IgD-negative memory B cell (primary cell): ENCODE results near the gene KRT77. TPM values are rescaled to one million over a fixed set of nuclear protein-coding genes. Genes with fewer than 3 reads are reported as not detected.

Experiments
- H3K27ac Mint-ChIP-seq, 3 donors: one replicate each; pipeline ENCODE4 v1.8.0; 2020 to 2022; ENCODE audit warnings: mild to moderate bottlenecking in 3 of 3, mixed read lengths in 3 of 3, moderate library complexity in 1 of 3
- H3K27me3 Mint-ChIP-seq: one replicate; pipeline ENCODE4 v1.8.0; 2021; ENCODE audit warnings: mixed read lengths
- H3K36me3 Mint-ChIP-seq: one replicate; pipeline ENCODE4 v1.8.0; 2020; ENCODE audit warnings: mild to moderate bottlenecking, mixed read lengths
- H3K4me1 Mint-ChIP-seq, 3 donors: one replicate each; pipeline ENCODE4 v1.8.0; 2020 to 2022; ENCODE audit warnings: mixed read lengths in 3 of 3, mild to moderate bottlenecking in 1 of 3
- H3K4me3 Mint-ChIP-seq, 4 donors: one replicate each; pipeline ENCODE4 v1.8.0; 2020 to 2022; ENCODE audit warnings: mild to moderate bottlenecking in 4 of 4, mixed read lengths in 4 of 4, moderate library complexity in 3 of 4
- H3K9me3 Mint-ChIP-seq, 3 donors: one replicate each; pipeline ENCODE4 v1.8.0; 2020 to 2021; ENCODE audit warnings: mixed read lengths in 3 of 3, mild to moderate bottlenecking in 1 of 3
- polyA plus RNA-seq: library from polyadenylated mRNA; unstranded; fragments of 300-500 nt; fragmentation: Illumina TruSeq; gene quantifications from one replicate; pipeline ENCODE4 v1.2.3, GENCODE V29; 2021

The KRT77 gene
- polyA plus RNA-seq, 1 donor from 2014 or later = not detected

DNA sequence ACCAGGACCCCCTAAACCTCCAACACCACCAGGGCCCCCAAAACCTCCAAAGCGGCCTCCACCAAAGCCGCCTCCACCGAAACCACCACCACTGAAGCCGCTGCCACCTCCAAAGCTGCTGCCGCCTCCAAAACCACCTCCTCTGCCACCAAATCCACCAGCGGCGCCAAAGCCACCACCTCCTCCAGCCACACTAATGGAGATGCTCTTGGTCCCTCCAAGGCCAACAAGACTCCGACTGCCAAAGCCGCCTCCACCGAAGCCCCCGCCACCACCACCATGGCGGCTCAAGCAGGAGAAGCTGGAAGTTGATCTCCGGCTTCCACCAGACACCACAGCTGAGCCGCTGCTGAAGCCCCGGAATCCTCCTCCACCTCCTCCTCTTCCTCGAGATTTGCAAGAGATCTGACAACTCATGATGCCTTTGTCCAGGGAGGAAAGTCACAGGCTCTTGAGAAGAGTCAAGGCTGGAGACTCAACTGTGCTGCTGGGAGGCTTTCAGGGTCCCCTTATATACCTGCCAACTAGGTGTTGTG lies 51.5 kb downstream of the KRT77 start, which contains the start of gene KRT2:
Gene KRT2 (minus strand): TSS at position 486 of the 536 bp plus-strand sequence. CDS start 69 bp downstream, at position 417.
- H3K4me1 Mint-ChIP-seq = peaks cover 0 to 2% (median 0%) of the 10 kb centered on the region in 3 donors
- H3K27ac Mint-ChIP-seq = no peak within 1 kb of the TSS
- H3K9me3 Mint-ChIP-seq = peaks cover 0 to 4% (median 1%) of the 10 kb centered on the region in 3 donors
- H3K27me3 Mint-ChIP-seq = peaks cover 10% of the 10 kb centered on the region
- H3K36me3 Mint-ChIP-seq = no peaks in the 10 kb centered on the region
- no peak within 1 kb of the TSS for H3K4me3 Mint-ChIP-seq

- no peak overlapping the region for H3K27ac Mint-ChIP-seq
- H3K4me1 Mint-ChIP-seq = peaks cover 0 to 2% (median 0%) of the 10 kb centered on the region in 3 donors
These were observed 52.7 kb downstream of the KRT77 start for GRCh38 chr12:52650520-52651081.

GRCh38 chr12:52649066-52649465 lies 54.3 kb downstream of the KRT77 start:
- H3K4me3 Mint-ChIP-seq = no peak overlapping the region
- no peak overlapping the region for H3K27ac Mint-ChIP-seq
- H3K9me3 Mint-ChIP-seq = peaks cover 0 to 4% (median 1%) of the 10 kb centered on the region in 3 donors
- no peaks in the 10 kb centered on the region for H3K36me3 Mint-ChIP-seq
- peaks cover 5% of the 10 kb centered on the region for H3K27me3 Mint-ChIP-seq
- H3K4me1 Mint-ChIP-seq = peaks cover 0 to 2% (median 0%) of the 10 kb centered on the region in 3 donors

More at GRCh38 chr12:52650520-52651081, 52.7 kb downstream of the KRT77 start:
- H3K9me3 Mint-ChIP-seq = peaks cover 0 to 4% (median 1%) of the 10 kb centered on the region in 3 donors
- H3K27me3 Mint-ChIP-seq = peaks cover 8% of the 10 kb centered on the region
- no peak overlapping the region for H3K4me3 Mint-ChIP-seq
- H3K36me3 Mint-ChIP-seq = no peaks in the 10 kb centered on the region

DNA sequence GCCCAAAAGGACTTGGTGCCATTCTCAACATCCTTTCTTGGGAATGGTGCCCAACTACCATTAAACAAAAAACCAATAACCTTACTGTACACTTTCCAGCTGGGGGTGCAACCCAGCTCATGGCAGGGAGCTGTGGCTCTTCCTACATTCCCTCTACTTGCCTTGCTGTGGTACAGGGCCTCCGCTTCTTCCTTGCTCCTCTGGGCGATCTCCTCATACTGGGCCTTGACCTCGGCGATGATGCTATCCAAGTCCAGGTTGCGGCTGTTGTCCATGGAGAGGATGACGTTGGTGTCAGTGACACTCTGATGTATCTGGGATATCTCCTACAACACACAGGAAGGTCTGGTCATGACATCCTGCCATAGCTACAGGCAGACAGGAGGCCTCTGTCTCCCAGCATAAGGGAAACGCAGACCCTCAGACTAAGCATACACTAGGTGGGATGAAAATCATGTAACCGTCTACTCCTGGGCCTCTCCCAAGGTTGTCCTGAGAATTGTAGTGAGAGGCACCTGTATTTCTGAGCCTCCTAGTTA lies 55.2 kb downstream of the KRT77 start:
- H3K27ac Mint-ChIP-seq = no peak overlapping the region
- H3K27me3 Mint-ChIP-seq = peaks cover 7% of the 10 kb centered on the region
- peaks cover 0 to 4% (median 1%) of the 10 kb centered on the region in 3 donors for H3K9me3 Mint-ChIP-seq
- H3K4me3 Mint-ChIP-seq = no peak overlapping the region
- H3K36me3 Mint-ChIP-seq = no peaks in the 10 kb centered on the region
- H3K4me1 Mint-ChIP-seq = peaks cover 0 to 2% (median 0%) of the 10 kb centered on the region in 3 donors

DNA sequence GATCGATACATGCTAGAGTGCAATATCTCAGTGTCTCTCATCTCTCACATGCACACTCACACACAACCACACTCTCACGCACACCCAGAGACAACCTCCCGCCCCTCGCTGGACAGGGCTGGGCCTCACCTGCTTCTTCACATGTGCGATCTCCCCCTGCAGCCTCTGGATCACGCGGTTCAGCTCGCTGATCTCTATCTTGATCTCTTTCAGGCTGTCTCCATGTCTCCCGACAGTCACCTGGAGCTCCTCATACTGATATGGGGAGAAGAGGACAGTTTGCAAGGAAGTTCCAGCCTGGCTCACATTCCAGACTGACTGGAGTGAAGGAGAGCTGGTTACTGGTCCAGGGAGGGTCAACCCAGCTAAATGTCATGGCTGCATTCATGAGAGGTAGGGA lies 55.7 kb downstream of the KRT77 start:
- peaks cover 0 to 4% (median 1%) of the 10 kb centered on the region in 3 donors for H3K9me3 Mint-ChIP-seq
- peaks cover 0 to 2% (median 0%) of the 10 kb centered on the region in 3 donors for H3K4me1 Mint-ChIP-seq
- H3K27me3 Mint-ChIP-seq = peaks cover 7% of the 10 kb centered on the region
- H3K27ac Mint-ChIP-seq = no peak overlapping the region
- no peak overlapping the region for H3K4me3 Mint-ChIP-seq
- H3K36me3 Mint-ChIP-seq = no peaks in the 10 kb centered on the region

DNA sequence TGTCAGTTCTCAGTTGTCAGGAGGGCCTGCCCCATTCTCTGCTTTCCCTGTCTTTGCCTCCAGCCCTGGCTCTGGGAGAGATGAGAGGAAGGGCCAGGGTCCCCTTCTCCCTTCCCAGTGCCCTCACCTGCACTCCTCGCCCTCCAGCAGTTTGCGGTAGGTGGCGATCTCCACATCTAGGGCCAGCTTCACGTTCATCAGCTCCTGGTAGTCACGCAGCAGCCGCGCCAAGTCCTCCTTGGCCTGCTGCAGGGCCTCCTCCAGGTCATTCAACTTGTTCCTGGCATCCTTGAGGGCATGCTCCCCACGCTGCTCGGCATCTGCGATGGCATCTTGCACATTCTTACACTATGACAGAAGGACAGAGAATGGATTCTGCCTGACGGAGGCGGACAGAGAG lies 56.7 kb downstream of the KRT77 start:
- Mint-ChIP-seq H3K27me3 (peaks cover 9% of the 10 kb centered on the region), H3K9me3 (peaks cover 0 to 1% (median 0%) of the 10 kb centered on the region in 3 donors), H3K27ac (no peak overlapping the region), H3K4me1 (peaks cover 0 to 2% (median 0%) of the 10 kb centered on the region in 3 donors), H3K36me3 (no peaks in the 10 kb centered on the region), H3K4me3 (no peak overlapping the region)

GRCh38 chr12:52645982-52646381 lies 57.3 kb downstream of the KRT77 start:
- H3K9me3 Mint-ChIP-seq = peaks cover 0 to 1% (median 0%) of the 10 kb centered on the region in 3 donors
- peak overlapping the region in 1 of 3 donors; percentile 4 for H3K27ac Mint-ChIP-seq
- peaks cover 9% of the 10 kb centered on the region for H3K27me3 Mint-ChIP-seq
- peaks cover 0 to 2% (median 0%) of the 10 kb centered on the region in 3 donors for H3K4me1 Mint-ChIP-seq
- no peak overlapping the region for H3K4me3 Mint-ChIP-seq
- H3K36me3 Mint-ChIP-seq = no peaks in the 10 kb centered on the region

GRCh38 chr12:52645120-52645761 lies 58.1 kb downstream of the KRT77 start:
- Mint-ChIP-seq H3K9me3 (peaks cover 0 to 1% (median 0%) of the 10 kb centered on the region in 3 donors), H3K27me3 (peaks cover 9% of the 10 kb centered on the region), H3K36me3 (no peaks in the 10 kb centered on the region), H3K4me3 (no peak overlapping the region), H3K27ac (peak overlapping the region in 1 of 3 donors; percentile 92), H3K4me1 (peaks cover 0 to 2% (median 0%) of the 10 kb centered on the region in 3 donors)

GRCh38 chr12:52644078-52644415 lies 59.3 kb downstream of the KRT77 start:
- Mint-ChIP-seq H3K4me3 (no peak overlapping the region), H3K27me3 (peaks cover 9% of the 10 kb centered on the region), H3K9me3 (peaks cover 0 to 1% (median 0%) of the 10 kb centered on the region in 3 donors), H3K36me3 (no peaks in the 10 kb centered on the region), H3K4me1 (peaks cover 0 to 2% (median 0%) of the 10 kb centered on the region in 3 donors), H3K27ac (no peak overlapping the region)

- Mint-ChIP-seq H3K27me3 (peaks cover 9% of the 10 kb centered on the region), H3K27ac (no peak overlapping the region), H3K4me1 (peaks cover 0 to 2% (median 0%) of the 10 kb centered on the region in 3 donors)
These were observed 59.9 kb downstream of the KRT77 start for GRCh38 chr12:52643233-52644077.

DNA sequence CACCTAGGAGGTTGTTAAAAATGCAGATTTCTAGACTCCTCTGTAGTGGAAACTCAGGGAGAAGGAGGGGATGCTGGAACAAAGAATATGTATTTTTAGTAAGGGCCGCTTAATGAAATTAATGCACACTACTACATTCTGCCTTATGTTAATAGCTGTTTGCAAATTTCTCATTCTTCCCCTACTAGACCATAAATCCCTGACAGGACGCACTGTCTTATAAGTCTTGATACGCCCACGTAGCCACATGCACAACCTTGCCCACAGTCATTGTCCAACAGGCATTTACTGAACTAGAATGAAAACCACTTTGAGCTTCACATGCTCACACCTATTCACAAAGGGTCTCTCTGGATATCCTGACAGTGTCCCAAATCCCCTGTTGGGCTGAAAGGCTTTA lies 61.9 kb downstream of the KRT77 start:
- Mint-ChIP-seq H3K4me1 (no peaks in the 10 kb centered on the region), H3K27ac (no peak overlapping the region), H3K36me3 (no peaks in the 10 kb centered on the region), H3K27me3 (peaks cover 9% of the 10 kb centered on the region), H3K9me3 (no peaks in the 10 kb centered on the region), H3K4me3 (no peak overlapping the region)

More at GRCh38 chr12:52643233-52644077, 59.9 kb downstream of the KRT77 start:
- Mint-ChIP-seq H3K9me3 (peaks cover 0 to 1% (median 0%) of the 10 kb centered on the region in 3 donors), H3K4me3 (no peak overlapping the region), H3K36me3 (no peaks in the 10 kb centered on the region)

Other genes with a start within 250 kb of the KRT77 start
- not detected for gene KRT6C, start 229.7 kb downstream of the KRT77 start, polyA plus RNA-seq
- gene KRT6A, start 210.3 kb downstream of the KRT77 start, polyA plus RNA-seq = not detected
- not detected for gene KRT5, start 183.1 kb downstream of the KRT77 start, polyA plus RNA-seq
- gene KRT71, start 150.4 kb downstream of the KRT77 start, polyA plus RNA-seq = not detected
- not detected for gene KRT74, start 129.7 kb downstream of the KRT77 start, polyA plus RNA-seq
- gene KRT72, start 102.1 kb downstream of the KRT77 start, polyA plus RNA-seq = not detected
- not detected for gene KRT73, start 85.0 kb downstream of the KRT77 start, polyA plus RNA-seq
- gene KRT2, start 51.3 kb downstream of the KRT77 start, polyA plus RNA-seq = not detected
- gene KRT1, start 23.1 kb downstream of the KRT77 start, polyA plus RNA-seq = 0.25 TPM
- gene KRT76, start 73.8 kb upstream of the KRT77 start, polyA plus RNA-seq = not detected
- gene KRT3, start 92.6 kb upstream of the KRT77 start, polyA plus RNA-seq = not detected
- not detected for gene KRT4, start 110.6 kb upstream of the KRT77 start, polyA plus RNA-seq
- not detected for gene KRT79, start 130.8 kb upstream of the KRT77 start, polyA plus RNA-seq
- not detected for gene KRT78, start 145.5 kb upstream of the KRT77 start, polyA plus RNA-seq
- not detected for gene KRT8, start 201.6 kb upstream of the KRT77 start, polyA plus RNA-seq
- gene KRT18, start 245.6 kb upstream of the KRT77 start, polyA plus RNA-seq = 2.6 TPM